Measurements from ENCODE around the gene FAM81B.

DNA sequence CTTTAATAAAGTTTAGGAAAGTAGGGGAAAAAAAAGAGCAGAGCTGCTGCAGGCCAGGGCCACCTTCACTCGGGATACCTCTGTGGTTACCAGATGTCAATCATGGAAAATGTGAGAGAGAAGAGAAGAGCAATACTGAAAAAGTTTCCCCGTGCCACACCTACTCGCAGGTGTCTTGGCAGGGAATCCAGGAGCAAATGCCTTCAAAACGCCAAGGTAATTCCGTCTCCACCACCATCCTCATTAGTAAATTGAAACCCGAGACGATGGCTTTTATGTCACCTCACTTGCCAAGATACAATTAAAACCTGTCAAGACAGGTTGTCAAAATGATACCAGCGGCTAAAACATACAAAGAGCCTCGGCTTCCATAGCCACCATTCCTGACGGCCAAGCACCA lies 49.7 kb downstream of the FAM81B start:
- TF ChIP-seq SUZ12 (IDR thresholded peaks at IDR 0.05; ENCODE audit: extremely low read depth, insufficient read depth, insufficient read length) (no peak), ZNF274 (IDR thresholded peaks at IDR 0.05; ENCODE audit: low read depth, low read length) (no peak)

All from NT2/D1 (cell line).